ENCODE measurements around the gene UNK. TPM values are rescaled to one million over a fixed set of nuclear protein-coding genes. Genes with fewer than 3 reads are reported as not detected.

Gene UNK
- total and polyA plus RNA-seq, 9 of the 15 experiments (the other 6 are each of a cell fraction or from before 2014, with no cell fraction given), result 12.8 to 38.6 (median 24.8) TPM

DNA sequence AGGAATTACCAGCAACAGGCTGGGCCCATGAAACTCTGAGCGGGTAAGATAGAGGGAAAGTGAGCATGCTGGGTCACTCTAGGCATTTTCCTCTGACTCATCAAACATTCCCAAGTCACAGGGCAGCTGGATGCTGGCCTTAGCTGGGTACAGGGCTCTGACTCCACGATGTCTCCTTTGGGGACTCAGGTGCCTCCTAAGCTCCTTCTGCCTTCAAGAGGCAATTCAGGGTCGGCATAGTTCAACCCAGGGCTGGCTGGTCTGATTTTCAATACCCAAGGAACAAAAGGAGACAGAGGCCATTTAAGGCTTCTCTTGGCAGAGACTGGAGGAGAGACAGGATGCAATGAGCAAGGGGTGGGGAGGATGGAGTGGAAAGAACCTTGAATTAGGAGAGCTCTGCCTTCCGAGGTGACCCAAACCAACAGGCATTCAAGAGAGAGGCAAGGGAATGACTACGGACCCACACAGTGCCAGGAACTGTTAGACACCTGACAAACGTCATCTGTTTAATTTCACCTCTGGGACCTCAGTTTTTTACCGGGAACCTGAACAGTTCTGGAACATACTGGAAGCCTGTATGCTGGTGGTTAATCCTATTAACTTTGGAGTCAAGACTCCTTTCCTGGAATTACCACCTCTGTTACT lies 69.6 kb downstream of the UNK start:
- CTCF ChIA-PET (ENCODE audit: low intra/inter-chr PET ratio), result interaction anchor here (2.6 kb wide), 1 partner anchor 42 kb away, joined by 16 read pairs; the partner anchor contains the start of gene TRIM65
- H3K79me2 ChIP-seq (ENCODE audit: control insufficient read depth, insufficient read depth, low read length), result peaks cover 34% of the 10 kb centered on the region
- H3K27ac ChIP-seq (ENCODE audit: extremely low read depth, low read depth, low read length), result peak overlapping the region; percentile 84
- intact Hi-C loops (cut with micrococcal nuclease), result loop anchor here (2.0 kb wide), 1 partner anchor 43 kb away; the partner anchor contains the start of gene TRIM65
- peak overlapping the region; percentile 87 for H3K4me2 ChIP-seq (ENCODE audit: insufficient read depth, low read length)
- no peaks in the 10 kb centered on the region for H3K9me1 ChIP-seq (ENCODE audit: control insufficient read depth, insufficient read depth, low read length)
- H4K20me1 ChIP-seq (replicated peaks; ENCODE audit: control insufficient read depth, insufficient read depth, low read length), result no peaks in the 10 kb centered on the region
- H3K9ac ChIP-seq (ENCODE audit: insufficient read depth in 1 of 2, low read depth in 2 of 2, low read length in 2 of 2), result peak overlapping the region; percentile 77 to 83
- ATAC-seq (no peak), DNase-seq (ENCODE audit: extremely low read depth in 1 of 4, low spot score in 3 of 4) (peak in 1 of 4 experiments; percentile 12), FAIRE-seq (no peak)
- no peak overlapping the region for H2AFZ ChIP-seq (ENCODE audit: low read depth, low read length)
- BruUV-seq (replicated peaks), result TSS peak; percentile 81
- H3K9me3 ChIP-seq (replicated peaks; ENCODE audit: control insufficient read depth, insufficient read depth, low read depth, low read length), result no peaks in the 10 kb centered on the region
- H3K27me3 ChIP-seq (ENCODE audit: control insufficient read depth in 2 of 2, insufficient read depth in 2 of 2, low read length in 2 of 2), result no peaks in the 10 kb centered on the region
- peaks cover 31 to 36% of the 10 kb centered on the region in 2 experiments for H3K4me1 ChIP-seq (replicated peaks in 1 of 2; ENCODE audit: control insufficient read depth in 2 of 2, insufficient read depth in 2 of 2, low read length in 2 of 2)
- in situ Hi-C loops (cut with MboI), result no loop called here
- POLR2A ChIA-PET, result interaction anchor here (0.9 to 8.2 kb wide), 8 partner anchors 9 to 90 kb away, joined by 3 to 109 read pairs (median 4); partner anchors contain the start of genes GALK1 and UNC13D
- WGBS (ENCODE audit: insufficient coverage, low coverage, missing lambda C conversion rate), result 2% methylated on average over 6 of the region's 7 CpGs
- peaks cover 22% of the 10 kb centered on the region; the same call in 2 of the 3 replicates for H3K36me3 ChIP-seq (ENCODE audit: control insufficient read depth, insufficient read depth, low read length)
- H3K4me3 ChIP-seq, result peak overlapping the region; percentile 88
- TF ChIP-seq TAF9B (IDR thresholded peaks at IDR 0.05; ENCODE audit: partially characterized antibody) (no peak), JUNB (CRISPR knock-in tag; conservative IDR thresholded peaks at IDR 0.05) (no peak), C11orf30 (IDR thresholded peaks at IDR 0.05; ENCODE audit: low read depth) (peak; percentile 74), CLOCK (CRISPR knock-in tag; IDR thresholded peaks at IDR 0.05; ENCODE audit: borderline replicate concordance) (no peak), KDM5B (IDR thresholded peaks at IDR 0.05; ENCODE audit: insufficient replicate concordance, low read depth, low read length) (peak; percentile 40), ZNF23 (CRISPR knock-in tag; IDR thresholded peaks at IDR 0.05) (no peak), ZNF589 (CRISPR knock-in tag; IDR thresholded peaks at IDR 0.05; ENCODE audit: low read depth) (peak; percentile 16; the same call in 1 of the 2 replicates), FOSL1 (tag; conservative IDR thresholded peaks at IDR 0.05) (peak; percentile 69), E2F6 (IDR thresholded peaks at IDR 0.05; ENCODE audit: borderline replicate concordance in 1 of 2, extremely low read depth in 1 of 2, insufficient read depth in 1 of 2, insufficient read length in 1 of 2, low read depth in 1 of 2, low read length in 1 of 2, poor library complexity in 1 of 2, severe bottlenecking in 1 of 2) (no peak), PML (IDR thresholded peaks at IDR 0.05; ENCODE audit: low read length) (peak; percentile 18; the same call in 1 of the 2 replicates)
